Prostate gland (tissue), 2 donors: ENCODE data around the gene WDR62.

Experiments
- POLR2A ChIP-seq: fragments of 450-650 bp; IDR thresholded peaks from one replicate; pipeline ENCODE4 v1.6.1; 2016; ENCODE audit warnings: antibody characterized with exemption, mild to moderate bottlenecking
- POLR2AphosphoS5 ChIP-seq: sonication (generic); formaldehyde crosslinking; IDR thresholded peaks from one replicate; pipeline ENCODE4 v1.6.1; 2017; ENCODE audit warnings: antibody characterized with exemption
- TF ChIP-seq, protein P1 (sequence below), 4 experiments: fragments of 200-600 bp in 2 of 4; fragments of 450-650 bp in 2 of 4; sonication (generic) in 2 of 4; IDR thresholded peaks; 1 replicate in 3 of 4; 2 replicates in 1 of 4; pipeline ENCODE4 v1.5.1; 2016 to 2019; ENCODE audit warnings: antibody characterized with exemption in 4 of 4, mild to moderate bottlenecking in 2 of 4, moderate library complexity in 2 of 4

DNA sequence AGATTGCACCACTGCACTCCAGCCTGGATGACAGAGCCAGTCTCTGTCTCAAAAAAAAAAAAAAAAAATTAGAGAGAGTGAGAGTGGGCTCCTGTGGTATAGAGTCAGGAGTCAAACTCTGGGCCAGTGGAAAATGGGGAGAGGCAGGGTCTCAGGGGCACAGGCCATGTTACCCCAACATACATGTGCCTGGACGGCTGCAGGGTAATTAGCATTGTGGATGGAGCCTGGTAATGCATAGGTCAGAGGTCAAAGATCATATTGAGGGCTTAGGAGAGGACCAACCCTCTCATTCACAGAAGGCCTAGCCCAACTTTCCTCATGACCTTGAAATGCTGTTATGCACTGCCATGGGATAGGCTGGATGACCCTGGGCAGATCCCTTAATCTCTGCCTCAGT lies 29.2 kb upstream of the WDR62 start:
- no peak for TF ChIP-seq POLR2A
- TF ChIP-seq, protein P1, sequence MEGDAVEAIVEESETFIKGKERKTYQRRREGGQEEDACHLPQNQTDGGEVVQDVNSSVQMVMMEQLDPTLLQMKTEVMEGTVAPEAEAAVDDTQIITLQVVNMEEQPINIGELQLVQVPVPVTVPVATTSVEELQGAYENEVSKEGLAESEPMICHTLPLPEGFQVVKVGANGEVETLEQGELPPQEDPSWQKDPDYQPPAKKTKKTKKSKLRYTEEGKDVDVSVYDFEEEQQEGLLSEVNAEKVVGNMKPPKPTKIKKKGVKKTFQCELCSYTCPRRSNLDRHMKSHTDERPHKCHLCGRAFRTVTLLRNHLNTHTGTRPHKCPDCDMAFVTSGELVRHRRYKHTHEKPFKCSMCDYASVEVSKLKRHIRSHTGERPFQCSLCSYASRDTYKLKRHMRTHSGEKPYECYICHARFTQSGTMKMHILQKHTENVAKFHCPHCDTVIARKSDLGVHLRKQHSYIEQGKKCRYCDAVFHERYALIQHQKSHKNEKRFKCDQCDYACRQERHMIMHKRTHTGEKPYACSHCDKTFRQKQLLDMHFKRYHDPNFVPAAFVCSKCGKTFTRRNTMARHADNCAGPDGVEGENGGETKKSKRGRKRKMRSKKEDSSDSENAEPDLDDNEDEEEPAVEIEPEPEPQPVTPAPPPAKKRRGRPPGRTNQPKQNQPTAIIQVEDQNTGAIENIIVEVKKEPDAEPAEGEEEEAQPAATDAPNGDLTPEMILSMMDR (IDR thresholded peaks at IDR 0.05): no peak
- no peak for TF ChIP-seq POLR2AphosphoS5
